Ascending aorta (tissue), 2 donors: ENCODE results near the gene SMC3. TPM values are rescaled to one million over a fixed set of nuclear protein-coding genes. Genes with fewer than 3 reads are reported as not detected.

Experiments
- DNase-seq, 2 donors: peaks; one replicate each; pipeline ENCODE4 v3.0.0-alpha.2; 2019; ENCODE audit warnings: low spot score in 2 of 2
- H3K27ac ChIP-seq, 2 donors: fragments of 200-600 bp; sonication (generic); one replicate each; pipeline ENCODE4 v1.5.1; 2016 to 2017; ENCODE audit warnings: mild to moderate bottlenecking in 1 of 2
- H3K27me3 ChIP-seq: fragments of 200-600 bp; sonication (generic); one replicate; pipeline ENCODE4 v1.5.1; 2017
- H3K36me3 ChIP-seq, 2 donors: fragments of 200-600 bp; sonication (generic); one replicate each; pipeline ENCODE4 v1.5.1; 2016
- H3K4me1 ChIP-seq, 2 donors: fragments of 200-600 bp; sonication (generic); one replicate each; pipeline ENCODE4 v1.5.1; 2016 to 2017; ENCODE audit warnings: mild to moderate bottlenecking in 1 of 2
- H3K4me3 ChIP-seq, 2 donors: fragments of 200-600 bp; sonication (generic); one replicate each; pipeline ENCODE4 v1.5.1; 2016 to 2017; ENCODE audit warnings: mild to moderate bottlenecking in 1 of 2
- H3K9me3 ChIP-seq, 2 donors: fragments of 200-600 bp; sonication (generic); one replicate each; pipeline ENCODE4 v1.5.1; 2016
- CTCF ChIP-seq, 3 experiments: fragments of 200-600 bp in 2 of 3; fragments of 450-650 bp in 1 of 3; sonication (generic) in 2 of 3; IDR thresholded peaks; one replicate each; pipeline ENCODE4 v1.5.1; 2016 to 2019; ENCODE audit warnings: antibody characterized with exemption in 3 of 3, mild to moderate bottlenecking in 1 of 3, moderate library complexity in 1 of 3
- intact Hi-C: fragments of 100-400 bp; cut with DNase I; formaldehyde crosslinking; loops from one replicate; pipeline ENCODE4 v1.15.1; 2023
- total RNA-seq: library from RNA; depleted of rRNA; stranded (reverse); fragments of >200 nt; gene quantifications from one replicate; pipeline ENCODE4 v1.1.0, GENCODE V29; 2016

The SMC3 gene
- total RNA-seq, 1 donor from 2014 or later, result 14.8 TPM

GRCh38 chr10:110650265-110650668 is 82.8 kb downstream of the SMC3 start:
- Histone ChIP-seq H3K27ac (peak overlapping the region in 1 of 2 donors; percentile 70), H3K9me3 (no peaks in the 10 kb centered on the region), H3K36me3 (no peaks in the 10 kb centered on the region), H3K4me1 (peaks cover 0 to 3% of the 10 kb centered on the region in 2 donors), H3K27me3 (no peaks in the 10 kb centered on the region), H3K4me3 (no peak overlapping the region)
- intact Hi-C loops, result no loop called here
- DNase-seq, result no peak
- no peak for TF ChIP-seq CTCF (IDR thresholded peaks at IDR 0.05)

- Histone ChIP-seq H3K27ac (peak overlapping the region; percentile 53 to 70), H3K4me1 (peaks cover 0 to 3% of the 10 kb centered on the region in 2 donors), H3K9me3 (no peaks in the 10 kb centered on the region), H3K36me3 (no peaks in the 10 kb centered on the region), H3K4me3 (no peak overlapping the region), H3K27me3 (no peaks in the 10 kb centered on the region)
- TF ChIP-seq CTCF (IDR thresholded peaks at IDR 0.05), result no peak
- intact Hi-C loops, result no loop called here
- DNase-seq, result peak; percentile 50 to 82
Observed at GRCh38 chr10:110651044-110651958, 83.8 kb downstream of the SMC3 start.

GRCh38 chr10:110652475-110653118 is 85.1 kb downstream of the SMC3 start:
- H3K27me3 ChIP-seq, result no peaks in the 10 kb centered on the region
- H3K4me3 ChIP-seq, result no peak overlapping the region
- H3K27ac ChIP-seq, result peak overlapping the region; percentile 53 to 70
- intact Hi-C loops, result no loop called here
- no peak for TF ChIP-seq CTCF (IDR thresholded peaks at IDR 0.05)
- H3K36me3 ChIP-seq, result no peaks in the 10 kb centered on the region
- DNase-seq, result no peak
- no peaks in the 10 kb centered on the region for H3K9me3 ChIP-seq
- peaks cover 0 to 3% of the 10 kb centered on the region in 2 donors for H3K4me1 ChIP-seq

Other genes with a start within 250 kb of the SMC3 start
- gene DUSP5, start 69.8 kb upstream of the SMC3 start, total RNA-seq, result 26.9 TPM
- 4.8 TPM for gene RBM20, start 76.6 kb downstream of the SMC3 start, total RNA-seq